Thoracic aorta (tissue), 2 donors: ENCODE measurements around the gene NKTR. TPM values are rescaled to one million over a fixed set of nuclear protein-coding genes. Genes with fewer than 3 reads are reported as not detected.

Source experiments
- ATAC-seq: fragments of 150-250 bp; one replicate; pipeline ENCODE4 v1.8.0; 2017; ENCODE audit warnings: low read depth; ENCODE audit not compliant: insufficient number of reproducible peaks, low FRiP score
- DNase-seq: peaks from one replicate; pipeline ENCODE4 v3.0.0-alpha.2; 2020; ENCODE audit warnings: low spot score
- H3K27ac ChIP-seq, 2 donors: fragments of 200-600 bp; sonication (generic); 1 replicate in 1 of 2; 2 replicates in 1 of 2; pipeline ENCODE4 v1.5.1; 2016; ENCODE audit warnings: mild to moderate bottlenecking in 2 of 2, moderate library complexity in 2 of 2
- H3K27me3 ChIP-seq: fragments of 200-600 bp; sonication (generic); replicated peaks from 2 replicates; pipeline ENCODE4 v1.6.0; 2016; ENCODE audit warnings: mild to moderate bottlenecking; ENCODE audit not compliant: insufficient read depth
- H3K36me3 ChIP-seq: fragments of 200-600 bp; sonication (generic); one replicate; pipeline ENCODE4 v1.5.1; 2016
- H3K4me1 ChIP-seq, 2 donors: fragments of 200-600 bp; sonication (generic); 1 replicate in 1 of 2; 2 replicates in 1 of 2; pipeline versions ENCODE4 v1.5.1 to v1.6.0; 2016; ENCODE audit warnings: low read depth in 2 of 2, mild to moderate bottlenecking in 1 of 2; ENCODE audit not compliant: control insufficient read depth in 1 of 2
- H3K4me3 ChIP-seq: fragments of 200-600 bp; sonication (generic); 2 replicates; pipeline ENCODE4 v1.5.1; 2016; ENCODE audit warnings: mild to moderate bottlenecking
- H3K9me3 ChIP-seq: fragments of 200-600 bp; sonication (generic); 2 replicates; pipeline ENCODE4 v1.5.1; 2016
- CTCF ChIP-seq: fragments of 200-600 bp; sonication (generic); IDR thresholded peaks from one replicate; pipeline ENCODE4 v1.5.1; 2019; ENCODE audit warnings: antibody characterized with exemption
- total RNA-seq, 2 donors: library from RNA; depleted of rRNA; stranded (reverse); fragments of >200 nt; gene quantifications; one replicate each; pipeline versions ENCODE4 v1.1.0 to v1.2.3, GENCODE V29; 2016

Gene NKTR
- total RNA-seq, 2 donors from 2014 or later, result 159 to 210 TPM

GRCh38 chr3:42653560-42654330 lies 53.3 kb downstream of the NKTR start, which contains the start of gene ZBTB47:
Gene ZBTB47, plus strand, starts transcription at chr3:42653697. Its CDS starts 4,659 bp downstream, at chr3:42658356.
- Histone ChIP-seq H3K27me3 (no peaks in the 10 kb centered on the region), H3K4me1 (peaks cover 36 to 77% of the 10 kb centered on the region in 2 donors), H3K27ac (peak within 1 kb of the TSS; percentile 92 to 97), H3K36me3 (peaks cover 9% of the 10 kb centered on the region), H3K9me3 (no peaks in the 10 kb centered on the region), H3K4me3 (peak within 1 kb of the TSS; percentile 91)
- DNase-seq (no peak), ATAC-seq (no peak)
- no peak for TF ChIP-seq CTCF

GRCh38 chr3:42654331-42655201 lies 54.1 kb downstream of the NKTR start:
- Histone ChIP-seq H3K27ac (peak overlapping the region; percentile 92 to 97), H3K36me3 (peaks cover 11% of the 10 kb centered on the region), H3K9me3 (no peaks in the 10 kb centered on the region), H3K4me1 (peaks cover 36 to 77% of the 10 kb centered on the region in 2 donors), H3K27me3 (no peaks in the 10 kb centered on the region), H3K4me3 (peak overlapping the region; percentile 91)
- DNase-seq (no peak), ATAC-seq (no peak)
- no peak for TF ChIP-seq CTCF

GRCh38 chr3:42655331-42655888 lies 54.9 kb downstream of the NKTR start:
- Histone ChIP-seq H3K9me3 (no peaks in the 10 kb centered on the region), H3K4me3 (peak overlapping the region; percentile 91), H3K36me3 (peaks cover 11% of the 10 kb centered on the region), H3K4me1 (peaks cover 37 to 77% of the 10 kb centered on the region in 2 donors), H3K27ac (peak overlapping the region; percentile 92 to 97), H3K27me3 (no peaks in the 10 kb centered on the region)
- no peak for TF ChIP-seq CTCF
- DNase-seq (no peak), ATAC-seq (no peak)

DNA sequence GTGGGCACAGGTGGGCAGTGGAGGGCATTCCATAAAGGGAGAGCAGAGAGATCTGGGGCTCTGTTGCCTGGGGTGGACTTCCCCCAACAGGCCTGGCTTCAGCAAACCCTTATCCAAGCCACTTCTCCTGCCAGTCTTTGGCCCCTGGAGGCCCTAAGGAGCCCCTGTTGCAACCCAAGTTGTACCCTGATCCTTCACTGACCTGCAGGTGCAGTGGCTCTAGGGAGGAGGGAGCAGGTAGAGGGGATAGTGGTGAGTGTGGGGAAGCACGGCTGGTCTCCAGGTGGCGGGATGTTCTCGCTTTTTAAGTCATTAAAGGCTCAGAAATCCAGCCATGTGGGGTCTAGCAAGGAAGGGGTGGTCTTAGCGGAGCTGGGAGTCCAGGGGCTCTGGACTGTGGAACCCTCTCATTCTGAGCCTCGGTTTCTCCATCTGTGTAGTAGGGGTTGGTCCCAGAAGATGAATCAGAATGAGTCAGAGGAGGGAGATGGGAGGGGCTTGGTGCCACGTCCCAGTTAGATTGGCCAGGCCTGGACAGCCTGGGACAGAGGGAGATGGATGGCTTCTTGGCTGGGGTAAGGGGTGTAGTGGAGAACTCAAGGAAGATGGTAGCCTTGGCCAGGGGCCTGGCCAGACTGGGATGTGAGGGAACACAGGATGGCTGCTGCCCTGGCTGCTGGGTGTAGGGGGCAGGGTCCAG lies 55.6 kb downstream of the NKTR start:
- ATAC-seq, result no peak
- peak overlapping the region; percentile 91 for H3K4me3 ChIP-seq
- peaks cover 11% of the 10 kb centered on the region for H3K36me3 ChIP-seq
- H3K27me3 ChIP-seq, result no peaks in the 10 kb centered on the region
- peak overlapping the region; percentile 92 to 97 for H3K27ac ChIP-seq
- no peaks in the 10 kb centered on the region for H3K9me3 ChIP-seq
- TF ChIP-seq CTCF, result no peak
- peaks cover 32 to 73% of the 10 kb centered on the region in 2 donors for H3K4me1 ChIP-seq
- no peak for DNase-seq
